IPS-18a (cell line): ENCODE results near the gene CCL24.
"Not testable (repeated sequence)": the region's sequence is repeated elsewhere in the genome, so short reads cannot be mapped to it uniquely, and the experiment has no call there.

ENCODE experiments used
- H3K27ac ChIP-seq: one replicate; pipeline ENCODE4 v1.5.1; 2013; ENCODE audit warnings: low read length
- H3K27me3 ChIP-seq: one replicate; pipeline ENCODE4 v1.6.1; 2013; ENCODE audit warnings: mild to moderate bottlenecking, low read length; ENCODE audit not compliant: control insufficient read depth, insufficient read depth
- H3K36me3 ChIP-seq: one replicate; pipeline ENCODE4 v1.6.1; 2013; ENCODE audit warnings: low read depth, low read length; ENCODE audit not compliant: control insufficient read depth
- H3K4me1 ChIP-seq: one replicate; pipeline ENCODE4 v1.6.1; 2013; ENCODE audit warnings: low read depth, low read length; ENCODE audit not compliant: control insufficient read depth
- H3K4me3 ChIP-seq: one replicate; pipeline ENCODE4 v1.5.1; 2013; ENCODE audit warnings: low read length
- H3K9ac ChIP-seq: one replicate; pipeline ENCODE4 v1.6.1; 2013; ENCODE audit warnings: mild to moderate bottlenecking, low read length, moderate library complexity
- H3K9me3 ChIP-seq: one replicate; pipeline ENCODE4 v1.6.1; 2013; ENCODE audit warnings: low read depth, low read length; ENCODE audit not compliant: control insufficient read depth

Gene CCL24

GRCh38 chr7:75842836-75843446 lies 29.3 kb upstream of the CCL24 start:
- no peaks in the 10 kb centered on the region for H3K36me3 ChIP-seq
- no peaks in the 10 kb centered on the region for H3K9me3 ChIP-seq
- no peak overlapping the region for H3K27ac ChIP-seq
- H3K9ac ChIP-seq, result no peak overlapping the region
- no peaks in the 10 kb centered on the region for H3K27me3 ChIP-seq
- no peak overlapping the region for H3K4me3 ChIP-seq
- H3K4me1 ChIP-seq, result no peaks in the 10 kb centered on the region

- no peaks in the 10 kb centered on the region for H3K36me3 ChIP-seq
- H3K27ac ChIP-seq, result no peak overlapping the region
- no peaks in the 10 kb centered on the region for H3K9me3 ChIP-seq
- H3K9ac ChIP-seq, result no peak overlapping the region
- H3K4me1 ChIP-seq, result no peaks in the 10 kb centered on the region
- no peaks in the 10 kb centered on the region for H3K27me3 ChIP-seq
- H3K4me3 ChIP-seq, result no peak overlapping the region
These were observed 26.4 kb upstream of the CCL24 start for GRCh38 chr7:75840029-75840428.

GRCh38 chr7:75838281-75838930 lies 24.8 kb upstream of the CCL24 start:
- not testable (repeated sequence) for H3K36me3 ChIP-seq, H3K9ac ChIP-seq, H3K9me3 ChIP-seq, H3K4me3 ChIP-seq, H3K27me3 ChIP-seq, H3K4me1 ChIP-seq, H3K27ac ChIP-seq

GRCh38 chr7:75836798-75837197 lies 23.2 kb upstream of the CCL24 start:
- Histone ChIP-seq H3K4me3 (no peak overlapping the region), H3K9ac (no peak overlapping the region), H3K27me3 (no peaks in the 10 kb centered on the region), H3K36me3 (no peaks in the 10 kb centered on the region), H3K27ac (no peak overlapping the region), H3K9me3 (no peaks in the 10 kb centered on the region), H3K4me1 (no peaks in the 10 kb centered on the region)

GRCh38 chr7:75835688-75836285 lies 22.2 kb upstream of the CCL24 start:
- no peaks in the 10 kb centered on the region for H3K9me3 ChIP-seq
- no peak overlapping the region for H3K27ac ChIP-seq
- H3K36me3 ChIP-seq, result no peaks in the 10 kb centered on the region
- no peaks in the 10 kb centered on the region for H3K27me3 ChIP-seq
- H3K9ac ChIP-seq, result no peak overlapping the region
- H3K4me1 ChIP-seq, result no peaks in the 10 kb centered on the region
- H3K4me3 ChIP-seq, result no peak overlapping the region

- H3K27me3 ChIP-seq, H3K9me3 ChIP-seq, H3K4me1 ChIP-seq, H3K27ac ChIP-seq, H3K9ac ChIP-seq, H3K36me3 ChIP-seq, H3K4me3 ChIP-seq: not testable (repeated sequence)
These were observed 20.1 kb upstream of the CCL24 start for GRCh38 chr7:75833662-75834061.

GRCh38 chr7:75830978-75831377 lies 17.4 kb upstream of the CCL24 start:
- H3K27me3 ChIP-seq, result no peaks in the 10 kb centered on the region
- no peak overlapping the region for H3K4me3 ChIP-seq
- H3K9me3 ChIP-seq, result no peaks in the 10 kb centered on the region
- no peak overlapping the region for H3K9ac ChIP-seq
- no peaks in the 10 kb centered on the region for H3K36me3 ChIP-seq
- no peaks in the 10 kb centered on the region for H3K4me1 ChIP-seq
- no peak overlapping the region for H3K27ac ChIP-seq

- H3K36me3 ChIP-seq, H3K9ac ChIP-seq, H3K9me3 ChIP-seq, H3K27me3 ChIP-seq, H3K27ac ChIP-seq, H3K4me3 ChIP-seq, H3K4me1 ChIP-seq: not testable (repeated sequence)
These were observed 16.1 kb upstream of the CCL24 start for GRCh38 chr7:75829656-75830055.

- H3K9ac ChIP-seq, result no peak overlapping the region
- H3K27me3 ChIP-seq, result no peaks in the 10 kb centered on the region
- H3K27ac ChIP-seq, result no peak overlapping the region
These were observed 9.7 kb upstream of the CCL24 start for GRCh38 chr7:75823198-75823910.

GRCh38 chr7:75820688-75821087 lies 7.1 kb upstream of the CCL24 start:
- Histone ChIP-seq H3K9me3 (no peaks in the 10 kb centered on the region), H3K9ac (no peak overlapping the region), H3K4me3 (no peak overlapping the region), H3K4me1 (no peaks in the 10 kb centered on the region), H3K27ac (no peak overlapping the region), H3K27me3 (no peaks in the 10 kb centered on the region), H3K36me3 (no peaks in the 10 kb centered on the region)

More at GRCh38 chr7:75823198-75823910, 9.7 kb upstream of the CCL24 start:
- no peaks in the 10 kb centered on the region for H3K36me3 ChIP-seq
- no peak overlapping the region for H3K4me3 ChIP-seq
- H3K9me3 ChIP-seq, result no peaks in the 10 kb centered on the region
- H3K4me1 ChIP-seq, result no peaks in the 10 kb centered on the region

- H3K9me3 ChIP-seq, result no peaks in the 10 kb centered on the region
- H3K4me1 ChIP-seq, result no peaks in the 10 kb centered on the region
- no peak overlapping the region for H3K4me3 ChIP-seq
- H3K27me3 ChIP-seq, result no peaks in the 10 kb centered on the region
- no peak overlapping the region for H3K27ac ChIP-seq
- no peak overlapping the region for H3K9ac ChIP-seq
- H3K36me3 ChIP-seq, result no peaks in the 10 kb centered on the region
These were observed 6.1 kb upstream of the CCL24 start for GRCh38 chr7:75819711-75820110.
